Measurements from ENCODE around the gene BNC2.

BNC2 gene

GRCh38 chr9:16869882-16870595 is 431 bp downstream of the BNC2 start:
- peak; percentile 54 for DNase-seq (ENCODE audit: low spot score)

- no peak for DNase-seq (ENCODE audit: low spot score)
Observed at GRCh38 chr9:16869131-16869881, 1.2 kb downstream of the BNC2 start.

- DNase-seq (ENCODE audit: low spot score) = no peak
Observed at GRCh38 chr9:16868701-16869100, 1.8 kb downstream of the BNC2 start.

GRCh38 chr9:16867576-16868311 is 2.7 kb downstream of the BNC2 start:
- DNase-seq (ENCODE audit: low spot score) = no peak

- DNase-seq (ENCODE audit: low spot score) = no peak
Observed at GRCh38 chr9:16866587-16866986, 3.9 kb downstream of the BNC2 start.

- no peak for DNase-seq (ENCODE audit: low spot score)
Observed at GRCh38 chr9:16864649-16865434, 5.6 kb downstream of the BNC2 start.

- DNase-seq (ENCODE audit: low spot score) = no peak
Observed at GRCh38 chr9:16848179-16848578, 22.3 kb downstream of the BNC2 start.

- DNase-seq (ENCODE audit: low spot score) = no peak
Observed at GRCh38 chr9:16846986-16847385, 23.5 kb downstream of the BNC2 start.

GRCh38 chr9:16846367-16846766 is 24.1 kb downstream of the BNC2 start:
- DNase-seq (ENCODE audit: low spot score) = no peak

GRCh38 chr9:16834817-16835216 is 35.7 kb downstream of the BNC2 start:
- DNase-seq (ENCODE audit: low spot score) = no peak

- no peak for DNase-seq (ENCODE audit: low spot score)
Observed at GRCh38 chr9:16833296-16833835, 37.1 kb downstream of the BNC2 start.

GRCh38 chr9:16832101-16832500 is 38.4 kb downstream of the BNC2 start:
- no peak for DNase-seq (ENCODE audit: low spot score)

GRCh38 chr9:16830806-16831205 is 39.7 kb downstream of the BNC2 start:
- DNase-seq (ENCODE audit: low spot score) = no peak

- peak; percentile 54 for DNase-seq (ENCODE audit: low spot score)
Observed at GRCh38 chr9:16828340-16829281, 41.9 kb downstream of the BNC2 start.

GRCh38 chr9:16825971-16826625 is 44.4 kb downstream of the BNC2 start:
- no peak for DNase-seq (ENCODE audit: low spot score)

- DNase-seq (ENCODE audit: low spot score) = no peak
Observed at GRCh38 chr9:16825331-16825725, 45.1 kb downstream of the BNC2 start.

- DNase-seq (ENCODE audit: low spot score) = no peak
Observed at GRCh38 chr9:16824545-16825330, 45.7 kb downstream of the BNC2 start.

- DNase-seq (ENCODE audit: low spot score) = no peak
Observed at GRCh38 chr9:16823906-16824305, 46.6 kb downstream of the BNC2 start.

GRCh38 chr9:16821344-16821743 is 49.1 kb downstream of the BNC2 start:
- no peak for DNase-seq (ENCODE audit: low spot score)
